Ovary (tissue), 9 donors: ENCODE results near the gene BIRC3. TPM values are rescaled to one million over a fixed set of nuclear protein-coding genes. Genes with fewer than 3 reads are reported as not detected.
A peak's percentile ranks its signal among the peaks of the same experiment; 100 is the strongest.

Experiments
- DNase-seq, 5 donors: peaks; one replicate each; pipeline ENCODE4 v3.0.0-alpha.2; 2019 to 2020
- H3K27ac ChIP-seq, 2 donors: fragments of 200-600 bp; one replicate each; pipeline versions ENCODE4 v1.5.1 to v1.8.0; 2019 to 2022
- H3K27me3 ChIP-seq: fragments of 200-600 bp; one replicate; pipeline ENCODE4 v1.8.0; 2022
- H3K36me3 ChIP-seq: fragments of 200-600 bp; sonication (generic); one replicate; pipeline ENCODE4 v1.5.1; 2019
- H3K4me1 ChIP-seq: one replicate; pipeline ENCODE4 v1.8.1; 2013; ENCODE audit warnings: mild to moderate bottlenecking, moderate library complexity; ENCODE audit not compliant: insufficient read depth
- H3K4me3 ChIP-seq: fragments of 200-600 bp; sonication (generic); one replicate; pipeline ENCODE4 v1.5.1; 2017
- H3K9me3 ChIP-seq, 2 donors: fragments of 200-600 bp in 1 of 2; sonication (generic) in 1 of 2; one replicate each; pipeline versions ENCODE4 v1.5.1 to v1.8.1; 2013 to 2019; ENCODE audit warnings: mild to moderate bottlenecking in 1 of 2, moderate library complexity in 1 of 2
- CTCF ChIP-seq, 3 donors: fragments of 450-650 bp in 2 of 3; fragments of 200-600 bp in 1 of 3; IDR thresholded peaks; one replicate each; pipeline versions ENCODE4 v1.5.1 to v1.8.0; 2016 to 2022; ENCODE audit warnings: antibody characterized with exemption in 3 of 3, mild to moderate bottlenecking in 1 of 3
- EP300 ChIP-seq: sonication (generic); formaldehyde crosslinking; IDR thresholded peaks from one replicate; pipeline ENCODE4 v1.6.1; 2017; ENCODE audit warnings: antibody characterized with exemption
- POLR2A ChIP-seq: fragments of 450-650 bp; IDR thresholded peaks from one replicate; pipeline ENCODE4 v1.6.1; 2017; ENCODE audit warnings: antibody characterized with exemption, mild to moderate bottlenecking, moderate library complexity
- WGBS, 3 donors: extraction: QIAGEN DNeasy Blood & Tissue Kit in 1 of 3; methylation state at CpG; one replicate each; pipeline versions ENCODE4 v1.1.5 to v1.1.7; 2013 to 2017; 5-methylcytosine and 5-hydroxymethylcytosine counted together
- intact Hi-C, 4 donors: fragments of 100-400 bp; cut with DNase I; formaldehyde crosslinking; loops; one replicate each; pipeline versions ENCODE4 v1.11.0 to v1.15.1; 2022 to 2023
- polyA plus RNA-seq, 2 donors: library from polyadenylated mRNA; stranded (reverse); fragments of 200-250 nt in 1 of 2; fragments of 350-450 nt in 1 of 2; fragmentation: Illumina TruSeq in 1 of 2; extraction: RNeasy Lipid Tissue Mini Kit (QIAGEN cat#74804) in 1 of 2; gene quantifications; one replicate each; pipeline ENCODE4 v1.2.3, GENCODE V29; 2013 to 2014
- total RNA-seq, 7 donors: library from RNA; depleted of rRNA in 2 of 7; stranded (reverse); fragments of >200 nt in 2 of 7; fragmentation: NEBNext Ultra II Directional in 3 of 7; extraction: Animal tissue kit (Norgen Biotek cat#: 25700) in 3 of 7; gene quantifications; one replicate each; pipeline versions ENCODE4 v1.1.0 to v1.2.4, GENCODE V29; 2016 to 2023
- donor health status: DM: no; HTN: no; CAD: no; lungs with moderate emphysema.
- donor health status: DM: no; HTN: no; CAD: no.
- donor health status: Bipolar disorder and iron deficiency.
- donor health status: DM: yes; HTN: yes; CAD: no.
- donor health status: DM: no; HTN: no; CAD: no.
- donor health status: DM: yes; HTN: yes; CAD: no.

Gene BIRC3
- total and polyA plus RNA-seq, 9 donors, result 1.9 to 111 (median 5.1) TPM

GRCh38 chr11:102316346-102316904, 859 bp upstream of the BIRC3 start:
- H3K9me3 ChIP-seq, result no peaks in the 10 kb centered on the region
- no peaks in the 10 kb centered on the region for H3K27me3 ChIP-seq
- TF ChIP-seq POLR2A, result no peak
- TF ChIP-seq CTCF (IDR thresholded peaks at IDR 0.05), result no peak
- no peak for TF ChIP-seq EP300
- no peak overlapping the region for H3K27ac ChIP-seq
- H3K4me3 ChIP-seq, result no peak overlapping the region
- DNase-seq, result no peak
- H3K36me3 ChIP-seq, result no peaks in the 10 kb centered on the region
- H3K4me1 ChIP-seq, result peaks cover 3% of the 10 kb centered on the region
- 79 to 88% (median 81%) methylated on average over 4 of the region's 4 CpGs for WGBS, 3 donors
- intact Hi-C loops, result no loop called here

GRCh38 chr11:102317768-102318103, 452 bp downstream of the BIRC3 start:
- intact Hi-C loops, result no loop called here
- DNase-seq, result no peak
- no peaks in the 10 kb centered on the region for H3K9me3 ChIP-seq
- no peaks in the 10 kb centered on the region for H3K27me3 ChIP-seq
- 40 to 44% (median 44%) methylated on average over 7 of the region's 7 CpGs for whole genome bisulfite sequencing, 3 donors
- H3K27ac ChIP-seq, result peak overlapping the region in 1 of 2 donors; percentile 22
- H3K4me3 ChIP-seq, result peak overlapping the region; percentile 56
- no peak for TF ChIP-seq POLR2A
- no peak for TF ChIP-seq EP300
- no peak for TF ChIP-seq CTCF (IDR thresholded peaks at IDR 0.05)
- H3K36me3 ChIP-seq, result no peaks in the 10 kb centered on the region
- H3K4me1 ChIP-seq, result peaks cover 3% of the 10 kb centered on the region

GRCh38 chr11:102318469-102318868, 1.2 kb downstream of the BIRC3 start:
- H3K4me3 ChIP-seq, result no peak overlapping the region
- intact Hi-C loops, result no loop called here
- WGBS, 3 donors, result 81 to 85% (median 84%) methylated on average over 1 of the region's 1 CpG
- no peaks in the 10 kb centered on the region for H3K36me3 ChIP-seq
- peaks cover 3% of the 10 kb centered on the region for H3K4me1 ChIP-seq
- H3K9me3 ChIP-seq, result no peaks in the 10 kb centered on the region
- H3K27me3 ChIP-seq, result no peaks in the 10 kb centered on the region
- no peak for DNase-seq
- TF ChIP-seq CTCF (IDR thresholded peaks at IDR 0.05), result no peak
- no peak for TF ChIP-seq EP300
- TF ChIP-seq POLR2A, result no peak
- no peak overlapping the region for H3K27ac ChIP-seq

- 87 to 97% (median 93%) methylated on average over 2 of the region's 2 CpGs for WGBS, 3 donors
- Histone ChIP-seq H3K4me1 (peaks cover 3% of the 10 kb centered on the region), H3K27me3 (no peaks in the 10 kb centered on the region), H3K36me3 (no peaks in the 10 kb centered on the region), H3K4me3 (no peak overlapping the region), H3K9me3 (no peaks in the 10 kb centered on the region), H3K27ac (no peak overlapping the region)
- DNase-seq, result no peak
- TF ChIP-seq EP300 (no peak), CTCF (IDR thresholded peaks at IDR 0.05) (no peak), POLR2A (no peak)
- intact Hi-C loops, result no loop called here
These were observed 2.3 kb downstream of the BIRC3 start for GRCh38 chr11:102319544-102319943.

- H3K36me3 ChIP-seq, result no peaks in the 10 kb centered on the region
- peaks cover 3% of the 10 kb centered on the region for H3K4me1 ChIP-seq
- TF ChIP-seq EP300 (no peak), POLR2A (no peak), CTCF (IDR thresholded peaks at IDR 0.05) (no peak)
- no peak for DNase-seq
- H3K4me3 ChIP-seq, result no peak overlapping the region
- no peak overlapping the region for H3K27ac ChIP-seq
- intact Hi-C loops, result no loop called here
- H3K9me3 ChIP-seq, result no peaks in the 10 kb centered on the region
- H3K27me3 ChIP-seq, result no peaks in the 10 kb centered on the region
These were observed 2.9 kb downstream of the BIRC3 start for GRCh38 chr11:102320188-102320587.
